Ovary (tissue), 3 donors: Measurements from ENCODE around the gene METAP2.

Experiments used
- CTCF ChIP-seq, 3 donors: fragments of 450-650 bp in 2 of 3; fragments of 200-600 bp in 1 of 3; IDR thresholded peaks; one replicate each; pipeline versions ENCODE4 v1.5.1 to v1.8.0; 2016 to 2022; ENCODE audit warnings: antibody characterized with exemption in 3 of 3, mild to moderate bottlenecking in 1 of 3
- POLR2A ChIP-seq: fragments of 450-650 bp; IDR thresholded peaks from one replicate; pipeline ENCODE4 v1.6.1; 2017; ENCODE audit warnings: antibody characterized with exemption, mild to moderate bottlenecking, moderate library complexity
- donor health status: DM: no; HTN: no; CAD: no.

GRCh38 chr12:95543305-95543704 lies 69.4 kb downstream of the METAP2 start:
- no peak for TF ChIP-seq POLR2A
- TF ChIP-seq CTCF (IDR thresholded peaks at IDR 0.05), result no peak
